Right atrium auricular region (tissue), 2 donors: ENCODE results near the gene B3GNT3. TPM values are rescaled to one million over a fixed set of nuclear protein-coding genes. Genes with fewer than 3 reads are reported as not detected.
"Not testable (repeated sequence)": the region's sequence is repeated elsewhere in the genome, so short reads cannot be mapped to it uniquely, and the experiment has no call there.

ENCODE experiments used
- DNase-seq: peaks from one replicate; pipeline ENCODE4 v3.0.0-alpha.2; 2019; ENCODE audit warnings: low spot score
- H3K27ac ChIP-seq, 2 donors: fragments of 200-600 bp; sonication (generic); 1 replicate in 1 of 2; 2 replicates in 1 of 2; pipeline ENCODE4 v1.5.1; 2016 to 2019
- H3K27me3 ChIP-seq, 2 donors: fragments of 200-600 bp; sonication (generic); one replicate each; pipeline versions ENCODE4 v1.5.1 to v1.6.0; 2017 to 2019
- H3K36me3 ChIP-seq: fragments of 200-600 bp; sonication (generic); one replicate; pipeline ENCODE4 v1.5.1; 2016
- H3K4me1 ChIP-seq, 2 donors: fragments of 200-600 bp; sonication (generic); one replicate each; pipeline versions ENCODE4 v1.5.1 to v1.6.0; 2017 to 2019
- H3K4me3 ChIP-seq, 2 donors: fragments of 200-600 bp; sonication (generic); 1 replicate in 1 of 2; 2 replicates in 1 of 2; pipeline ENCODE4 v1.5.1; 2017 to 2019; ENCODE audit warnings: mild to moderate bottlenecking in 1 of 2, moderate library complexity in 1 of 2
- H3K9me3 ChIP-seq, 2 donors: fragments of 200-600 bp; sonication (generic); one replicate each; pipeline ENCODE4 v1.5.1; 2019
- CTCF ChIP-seq, 2 donors: fragments of 200-600 bp; sonication (generic); IDR thresholded peaks; one replicate each; pipeline ENCODE4 v1.5.1; 2019; ENCODE audit warnings: antibody characterized with exemption in 2 of 2
- total RNA-seq, 2 donors: library from RNA; depleted of rRNA; stranded (reverse); fragments of >200 nt; gene quantifications; one replicate each; pipeline ENCODE4 v1.1.0, GENCODE V29; 2016

The B3GNT3 gene
- total RNA-seq, 2 donors from 2014 or later, result not detected

- Histone ChIP-seq H3K36me3 (no peaks in the 10 kb centered on the region), H3K9me3 (no peaks in the 10 kb centered on the region), H3K27ac (no peak overlapping the region), H3K4me1 (peaks cover 0 to 11% of the 10 kb centered on the region in 2 donors), H3K27me3 (peaks cover 0 to 7% of the 10 kb centered on the region in 2 donors), H3K4me3 (no peak overlapping the region)
- no peak for DNase-seq
- TF ChIP-seq CTCF (IDR thresholded peaks at IDR 0.05), result no peak
Observed at GRCh38 chr19:17780781-17781180, 14.2 kb upstream of the B3GNT3 start.

GRCh38 chr19:17783721-17784120 is 11.2 kb upstream of the B3GNT3 start:
- not testable (repeated sequence) for H3K27ac ChIP-seq, H3K4me1 ChIP-seq, H3K9me3 ChIP-seq, H3K36me3 ChIP-seq, H3K27me3 ChIP-seq, H3K4me3 ChIP-seq, DNase-seq

- peak; percentile 68 to 82 for TF ChIP-seq CTCF (IDR thresholded peaks at IDR 0.05)
- peak; percentile 78 for DNase-seq
- H3K36me3 ChIP-seq, result no peaks in the 10 kb centered on the region
- no peaks in the 10 kb centered on the region for H3K9me3 ChIP-seq
- no peak overlapping the region for H3K27ac ChIP-seq
- no peak overlapping the region for H3K4me3 ChIP-seq
- H3K4me1 ChIP-seq, result no peaks in the 10 kb centered on the region
- H3K27me3 ChIP-seq, result no peaks in the 10 kb centered on the region
Observed at GRCh38 chr19:17784201-17785008, 10.5 kb upstream of the B3GNT3 start.

- TF ChIP-seq CTCF (IDR thresholded peaks at IDR 0.05), result no peak
- no peaks in the 10 kb centered on the region for H3K36me3 ChIP-seq
- H3K27ac ChIP-seq, result no peak overlapping the region
- H3K27me3 ChIP-seq, result no peaks in the 10 kb centered on the region
- DNase-seq, result no peak
- no peak overlapping the region for H3K4me3 ChIP-seq
- no peaks in the 10 kb centered on the region for H3K4me1 ChIP-seq
- H3K9me3 ChIP-seq, result no peaks in the 10 kb centered on the region
Observed at GRCh38 chr19:17787274-17787913, 7.5 kb upstream of the B3GNT3 start.

GRCh38 chr19:17788632-17789031 is 6.3 kb upstream of the B3GNT3 start:
- no peak for DNase-seq
- no peak for TF ChIP-seq CTCF (IDR thresholded peaks at IDR 0.05)
- no peaks in the 10 kb centered on the region for H3K4me1 ChIP-seq
- H3K4me3 ChIP-seq, result no peak overlapping the region
- H3K36me3 ChIP-seq, result no peaks in the 10 kb centered on the region
- no peak overlapping the region for H3K27ac ChIP-seq
- no peaks in the 10 kb centered on the region for H3K9me3 ChIP-seq
- H3K27me3 ChIP-seq, result peaks cover 0 to 2% of the 10 kb centered on the region in 2 donors

- no peak for DNase-seq
- peaks cover 8 to 10% of the 10 kb centered on the region in 2 donors for H3K27me3 ChIP-seq
- H3K4me3 ChIP-seq, result no peak overlapping the region
- no peak for TF ChIP-seq CTCF (IDR thresholded peaks at IDR 0.05)
- H3K36me3 ChIP-seq, result no peaks in the 10 kb centered on the region
- no peak overlapping the region for H3K27ac ChIP-seq
- no peaks in the 10 kb centered on the region for H3K9me3 ChIP-seq
- peaks cover 0 to 6% of the 10 kb centered on the region in 2 donors for H3K4me1 ChIP-seq
Observed at GRCh38 chr19:17790059-17790780, 4.7 kb upstream of the B3GNT3 start.
